Breast epithelium (tissue), 3 donors: ENCODE data around the gene CSNK2A1.

Experiments used
- POLR2A ChIP-seq: fragments of 450-650 bp; IDR thresholded peaks from one replicate; pipeline ENCODE4 v1.6.1; 2016; ENCODE audit warnings: antibody characterized with exemption, mild to moderate bottlenecking, moderate library complexity
- POLR2AphosphoS5 ChIP-seq, 3 donors: sonication (generic); formaldehyde crosslinking; IDR thresholded peaks; one replicate each; pipeline ENCODE4 v1.6.1; 2017; ENCODE audit warnings: antibody characterized with exemption in 3 of 3
- TF ChIP-seq, protein P1 (sequence below), 3 donors: fragments of 450-650 bp; IDR thresholded peaks; one replicate each; pipeline ENCODE4 v1.5.1; 2016 to 2017; ENCODE audit warnings: antibody characterized with exemption in 3 of 3, mild to moderate bottlenecking in 3 of 3, moderate library complexity in 3 of 3

DNA sequence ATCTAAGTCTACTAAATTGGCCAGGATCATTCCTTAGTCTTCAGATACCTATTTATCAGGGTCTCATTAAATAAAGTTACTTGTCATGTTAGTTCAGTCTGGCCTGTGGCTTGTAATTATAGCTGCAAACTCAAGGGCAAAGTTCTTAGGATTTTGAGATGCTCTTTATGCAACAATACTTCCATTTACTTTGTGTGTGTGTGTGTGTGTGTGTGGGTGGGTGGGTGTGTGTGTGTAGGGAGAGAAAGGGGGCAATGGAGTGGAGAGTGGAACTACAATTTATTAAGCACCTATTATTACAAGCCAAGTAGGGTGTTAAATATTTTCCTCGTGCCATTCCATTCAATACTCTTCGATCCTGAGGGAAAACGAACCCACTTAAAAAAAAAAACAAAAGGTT is 63.5 kb downstream of the CSNK2A1 start:
- TF ChIP-seq, protein P1, sequence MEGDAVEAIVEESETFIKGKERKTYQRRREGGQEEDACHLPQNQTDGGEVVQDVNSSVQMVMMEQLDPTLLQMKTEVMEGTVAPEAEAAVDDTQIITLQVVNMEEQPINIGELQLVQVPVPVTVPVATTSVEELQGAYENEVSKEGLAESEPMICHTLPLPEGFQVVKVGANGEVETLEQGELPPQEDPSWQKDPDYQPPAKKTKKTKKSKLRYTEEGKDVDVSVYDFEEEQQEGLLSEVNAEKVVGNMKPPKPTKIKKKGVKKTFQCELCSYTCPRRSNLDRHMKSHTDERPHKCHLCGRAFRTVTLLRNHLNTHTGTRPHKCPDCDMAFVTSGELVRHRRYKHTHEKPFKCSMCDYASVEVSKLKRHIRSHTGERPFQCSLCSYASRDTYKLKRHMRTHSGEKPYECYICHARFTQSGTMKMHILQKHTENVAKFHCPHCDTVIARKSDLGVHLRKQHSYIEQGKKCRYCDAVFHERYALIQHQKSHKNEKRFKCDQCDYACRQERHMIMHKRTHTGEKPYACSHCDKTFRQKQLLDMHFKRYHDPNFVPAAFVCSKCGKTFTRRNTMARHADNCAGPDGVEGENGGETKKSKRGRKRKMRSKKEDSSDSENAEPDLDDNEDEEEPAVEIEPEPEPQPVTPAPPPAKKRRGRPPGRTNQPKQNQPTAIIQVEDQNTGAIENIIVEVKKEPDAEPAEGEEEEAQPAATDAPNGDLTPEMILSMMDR (IDR thresholded peaks at IDR 0.05): no peak
- TF ChIP-seq POLR2AphosphoS5 (IDR thresholded peaks at IDR 0.05) (no peak), POLR2A (no peak)
